WI38 (cell line): ENCODE measurements around the gene PIK3C2B.
"Not testable (repeated sequence)": the region's sequence is repeated elsewhere in the genome, so short reads cannot be mapped to it uniquely, and the experiment has no call there.

Experiments used
- H3K4me3 ChIP-seq: 2 replicates; pipeline ENCODE4 v1.5.1; 2011; ENCODE audit warnings: low read depth, mild to moderate bottlenecking, control low read depth, low read length
- CTCF ChIP-seq: IDR thresholded peaks from 2 replicates; pipeline ENCODE4 v1.5.1; 2012; ENCODE audit warnings: low read depth, mild to moderate bottlenecking, control low read depth, low read length

PIK3C2B gene

GRCh38 chr1:204528241-204528640 lies 33.6 kb upstream of the PIK3C2B start:
- no peak overlapping the region for H3K4me3 ChIP-seq
- TF ChIP-seq CTCF, result no peak

- TF ChIP-seq CTCF, result no peak
- H3K4me3 ChIP-seq, result no peak overlapping the region
Measured at GRCh38 chr1:204524986-204525385, 30.4 kb upstream of the PIK3C2B start.

- no peak overlapping the region for H3K4me3 ChIP-seq
- no peak for TF ChIP-seq CTCF
Measured at GRCh38 chr1:204523605-204524215, 29.1 kb upstream of the PIK3C2B start.

GRCh38 chr1:204521941-204522521 lies 27.4 kb upstream of the PIK3C2B start:
- H3K4me3 ChIP-seq, result not testable (repeated sequence)

GRCh38 chr1:204520834-204521709 lies 26.5 kb upstream of the PIK3C2B start:
- TF ChIP-seq CTCF, result no peak
- H3K4me3 ChIP-seq, result no peak overlapping the region

- H3K4me3 ChIP-seq, result peak overlapping the region; percentile 89
Measured at GRCh38 chr1:204517382-204517781, 22.8 kb upstream of the PIK3C2B start.

- peak within 1 kb of the TSS; percentile 89 for H3K4me3 ChIP-seq
- TF ChIP-seq CTCF, result no peak
Measured at GRCh38 chr1:204516180-204516879, 21.7 kb upstream of the PIK3C2B start, which contains the start of gene MDM4. TSS of gene MDM4 (plus strand) at chr1:204516406. CDS start at chr1:204525519, 9,113 bp downstream.

GRCh38 chr1:204514828-204515227 lies 20.2 kb upstream of the PIK3C2B start:
- H3K4me3 ChIP-seq, result no peak overlapping the region
- TF ChIP-seq CTCF, result no peak
